Panc1 (cell line): ENCODE data around the gene TP53I11. TPM values are rescaled to one million over a fixed set of nuclear protein-coding genes. Genes with fewer than 3 reads are reported as not detected.

Experiments
- ATAC-seq: fragments of 200-7000 bp; cut with Tn5 transposase; 2 replicates; pipeline ENCODE4 v1.9.1; 2020; ENCODE audit warnings: mild to moderate bottlenecking, moderate library complexity
- BruUV-seq: library from RNA; stranded (reverse); fragments of 400-500 nt; replicated peaks from 2 replicates; lab custom pipeline; 2021; lab: Mats Ljungman, UMichigan
- CTCF ChIA-PET: fragments of 300-600 bp; sonication (Branson Sonifier 250); formaldehyde crosslinking; loops from one replicate; lab custom pipeline; 2022; ENCODE audit warnings: antibody characterized with exemption; lab: Charles Lee
- POLR2A ChIA-PET: fragments of 300-600 bp; sonication (Branson Sonifier 250); formaldehyde crosslinking; loops from one replicate; lab custom pipeline; 2022; ENCODE audit warnings: antibody characterized with exemption; lab: Charles Lee
- DNase-seq: peaks from one replicate; pipeline ENCODE4 v3.0.0-alpha.2; 2010; ENCODE audit warnings: low read depth, low spot score
- H3K27ac ChIP-seq: 2 replicates; pipeline ENCODE4 v1.5.1; 2011; ENCODE audit warnings: mild to moderate bottlenecking, low read length, inconsistent platforms
- H3K27me3 ChIP-seq: fragments of 200-500 bp; sonication (Bioruptor generic); 2 replicates; pipeline ENCODE4 v1.6.0; 2014; ENCODE audit warnings: low read length, inconsistent platforms; ENCODE audit not compliant: control insufficient read depth, insufficient read depth
- H3K36me3 ChIP-seq: fragments of 200-500 bp; sonication (Bioruptor generic); 2 replicates; pipeline ENCODE4 v1.5.1; 2014; ENCODE audit warnings: inconsistent platforms, mild to moderate bottlenecking, low read length, moderate library complexity; ENCODE audit not compliant: control insufficient read depth, insufficient read depth
- H3K4me1 ChIP-seq: 2 replicates; pipeline ENCODE4 v1.5.1; 2011; ENCODE audit warnings: inconsistent platforms, mild to moderate bottlenecking, low read length, moderate library complexity; ENCODE audit not compliant: control insufficient read depth, insufficient read depth
- H3K4me3 ChIP-seq, 2 experiments: 2 replicates each; pipeline ENCODE4 v1.5.1; 2011 to 2012; ENCODE audit warnings: low read depth in 2 of 2, low read length in 2 of 2, mild to moderate bottlenecking in 2 of 2, inconsistent platforms in 1 of 2, moderate library complexity in 1 of 2
- H3K9me3 ChIP-seq: fragments of 200-500 bp; sonication (Bioruptor generic); 2 replicates; pipeline ENCODE4 v1.5.1; 2014; ENCODE audit warnings: low read depth, mild to moderate bottlenecking, inconsistent platforms, low read length, moderate library complexity; ENCODE audit not compliant: control insufficient read depth, insufficient read depth
- POLR2AphosphoS5 ChIP-seq: IDR thresholded peaks from 2 replicates; pipeline ENCODE4 v1.6.1; 2012; ENCODE audit warnings: mild to moderate bottlenecking, low read depth, low read length, moderate library complexity
- SIN3A ChIP-seq: IDR thresholded peaks from 2 replicates; pipeline ENCODE4 v1.6.1; 2012; ENCODE audit warnings: low read depth, mild to moderate bottlenecking, low read length, moderate library complexity, borderline replicate concordance; ENCODE audit not compliant: insufficient read depth
- TCF7L2 ChIP-seq: IDR thresholded peaks from 2 replicates; pipeline ENCODE4 v1.6.1; 2011; ENCODE audit warnings: mild to moderate bottlenecking, low read depth, low read length, inconsistent platforms
- in situ Hi-C: cut with HindIII; loops from 2 replicates; pipeline ENCODE4 v1.10.0; 2016; ENCODE audit warnings: low sequenced_read_pairs, low pct_unique_long_range_greater_than_20kb
- intact Hi-C: fragments of 100-400 bp; cut with micrococcal nuclease; formaldehyde crosslinking; loops from one replicate; pipeline ENCODE4 v1.10.0; 2022; ENCODE audit not compliant: unreplicated experiment
- total RNA-seq: library from RNA; stranded (reverse); gene quantifications from one replicate; pipeline ENCODE4 v1.2.1, GENCODE V29; 2021; ENCODE audit not compliant: unreplicated experiment
- TF ChIP-seq, protein P1 (sequence below): fragments of 450-650 bp; IDR thresholded peaks from 2 replicates; pipeline ENCODE4 v1.5.1; 2017; ENCODE audit warnings: mild to moderate bottlenecking
- TF ChIP-seq, protein P2 (sequence below), 2 experiments: IDR thresholded peaks; 2 replicates each; pipeline ENCODE4 v1.6.1; 2011 to 2012; ENCODE audit warnings: low read depth in 2 of 2, control low read depth in 1 of 2, low read length in 1 of 2, mild to moderate bottlenecking in 1 of 2, moderate library complexity in 1 of 2; ENCODE audit not compliant: insufficient read depth in 1 of 2

Gene TP53I11
- total RNA-seq, 1 experiment from 2014 or later = 132 TPM

GRCh38 chr11:44952082-44952481, 1.4 kb upstream of the TP53I11 start:
- TF ChIP-seq, protein P1, sequence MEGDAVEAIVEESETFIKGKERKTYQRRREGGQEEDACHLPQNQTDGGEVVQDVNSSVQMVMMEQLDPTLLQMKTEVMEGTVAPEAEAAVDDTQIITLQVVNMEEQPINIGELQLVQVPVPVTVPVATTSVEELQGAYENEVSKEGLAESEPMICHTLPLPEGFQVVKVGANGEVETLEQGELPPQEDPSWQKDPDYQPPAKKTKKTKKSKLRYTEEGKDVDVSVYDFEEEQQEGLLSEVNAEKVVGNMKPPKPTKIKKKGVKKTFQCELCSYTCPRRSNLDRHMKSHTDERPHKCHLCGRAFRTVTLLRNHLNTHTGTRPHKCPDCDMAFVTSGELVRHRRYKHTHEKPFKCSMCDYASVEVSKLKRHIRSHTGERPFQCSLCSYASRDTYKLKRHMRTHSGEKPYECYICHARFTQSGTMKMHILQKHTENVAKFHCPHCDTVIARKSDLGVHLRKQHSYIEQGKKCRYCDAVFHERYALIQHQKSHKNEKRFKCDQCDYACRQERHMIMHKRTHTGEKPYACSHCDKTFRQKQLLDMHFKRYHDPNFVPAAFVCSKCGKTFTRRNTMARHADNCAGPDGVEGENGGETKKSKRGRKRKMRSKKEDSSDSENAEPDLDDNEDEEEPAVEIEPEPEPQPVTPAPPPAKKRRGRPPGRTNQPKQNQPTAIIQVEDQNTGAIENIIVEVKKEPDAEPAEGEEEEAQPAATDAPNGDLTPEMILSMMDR = no peak
- TF ChIP-seq TCF7L2 = no peak
- TF ChIP-seq SIN3A = no peak
- TF ChIP-seq, protein P2, sequence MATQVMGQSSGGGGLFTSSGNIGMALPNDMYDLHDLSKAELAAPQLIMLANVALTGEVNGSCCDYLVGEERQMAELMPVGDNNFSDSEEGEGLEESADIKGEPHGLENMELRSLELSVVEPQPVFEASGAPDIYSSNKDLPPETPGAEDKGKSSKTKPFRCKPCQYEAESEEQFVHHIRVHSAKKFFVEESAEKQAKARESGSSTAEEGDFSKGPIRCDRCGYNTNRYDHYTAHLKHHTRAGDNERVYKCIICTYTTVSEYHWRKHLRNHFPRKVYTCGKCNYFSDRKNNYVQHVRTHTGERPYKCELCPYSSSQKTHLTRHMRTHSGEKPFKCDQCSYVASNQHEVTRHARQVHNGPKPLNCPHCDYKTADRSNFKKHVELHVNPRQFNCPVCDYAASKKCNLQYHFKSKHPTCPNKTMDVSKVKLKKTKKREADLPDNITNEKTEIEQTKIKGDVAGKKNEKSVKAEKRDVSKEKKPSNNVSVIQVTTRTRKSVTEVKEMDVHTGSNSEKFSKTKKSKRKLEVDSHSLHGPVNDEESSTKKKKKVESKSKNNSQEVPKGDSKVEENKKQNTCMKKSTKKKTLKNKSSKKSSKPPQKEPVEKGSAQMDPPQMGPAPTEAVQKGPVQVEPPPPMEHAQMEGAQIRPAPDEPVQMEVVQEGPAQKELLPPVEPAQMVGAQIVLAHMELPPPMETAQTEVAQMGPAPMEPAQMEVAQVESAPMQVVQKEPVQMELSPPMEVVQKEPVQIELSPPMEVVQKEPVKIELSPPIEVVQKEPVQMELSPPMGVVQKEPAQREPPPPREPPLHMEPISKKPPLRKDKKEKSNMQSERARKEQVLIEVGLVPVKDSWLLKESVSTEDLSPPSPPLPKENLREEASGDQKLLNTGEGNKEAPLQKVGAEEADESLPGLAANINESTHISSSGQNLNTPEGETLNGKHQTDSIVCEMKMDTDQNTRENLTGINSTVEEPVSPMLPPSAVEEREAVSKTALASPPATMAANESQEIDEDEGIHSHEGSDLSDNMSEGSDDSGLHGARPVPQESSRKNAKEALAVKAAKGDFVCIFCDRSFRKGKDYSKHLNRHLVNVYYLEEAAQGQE (IDR thresholded peaks at IDR 0.05; ENCODE audit: insufficient read depth in 1 of 2, low read depth in 2 of 2, low read length in 1 of 2) = no peak
- TF ChIP-seq POLR2AphosphoS5 = no peak
- H3K27ac ChIP-seq = 0 out of 2 replicates have a peak overlapping the region, but pooled peaks have one; percentile 18
- no peak for DNase-seq
- CTCF ChIA-PET = interaction anchor here (0.6 kb wide), 1 partner anchor 108 kb away, joined by 3 read pairs; no protein-coding TSS in a partner anchor
- H3K9me3 ChIP-seq = no peaks in the 10 kb centered on the region
- in situ Hi-C loops (no loop called here), intact Hi-C loops (no loop called here)
- H3K36me3 ChIP-seq = no peaks in the 10 kb centered on the region; the same call in 1 of the 2 replicates
- H3K4me1 ChIP-seq = peaks cover 35% of the 10 kb centered on the region
- POLR2A ChIA-PET = interaction anchor here (0.5 to 0.7 kb wide), 2 partner anchors 126 to 1579 kb away, joined by 3 to 4 read pairs; no protein-coding TSS in a partner anchor
- ATAC-seq = no peak
- no peaks in the 10 kb centered on the region for H3K27me3 ChIP-seq
- no peak overlapping the region for H3K4me3 ChIP-seq
- no TSS peak for BruUV-seq

- in situ Hi-C loops (no loop called here), intact Hi-C loops (no loop called here)
- BruUV-seq = no TSS peak
- Histone ChIP-seq H3K4me1 (peaks cover 47% of the 10 kb centered on the region), H3K36me3 (no peaks in the 10 kb centered on the region; the same call in 1 of the 2 replicates), H3K27ac (peak overlapping the region; percentile 72), H3K9me3 (no peaks in the 10 kb centered on the region), H3K4me3 (peak overlapping the region; percentile 75 to 78), H3K27me3 (no peaks in the 10 kb centered on the region)
- ATAC-seq = peak; percentile 11; the same call in 1 of the 2 replicates
- ChIA-PET CTCF (interaction anchor here (1.4 kb wide), 1 partner anchor 13 kb away, joined by 4 read pairs; no protein-coding TSS in a partner anchor), POLR2A (no interaction called here)
- no peak for DNase-seq
- TF ChIP-seq POLR2AphosphoS5 = no peak
- TF ChIP-seq TCF7L2 = no peak
- no peak for TF ChIP-seq SIN3A
- TF ChIP-seq, protein P2 (IDR thresholded peaks at IDR 0.05; ENCODE audit: insufficient read depth in 1 of 2, low read depth in 2 of 2, low read length in 1 of 2) = no peak
- TF ChIP-seq, protein P1 = no peak
Measured at GRCh38 chr11:44950031-44950624, 555 bp downstream of the TP53I11 start.
